SU-DHL-6 (cell line): Measurements from ENCODE around the gene C2orf92.

Source experiments
- EZH2phosphoT487 ChIP-seq: fragments of 200-600 bp; sonication (generic), shearing (Covaris generic); conservative IDR thresholded peaks from 2 replicates; pipeline ENCODE4 v1.6.1; 2018; ENCODE audit warnings: mild to moderate bottlenecking, antibody characterized with exemption, low read length, moderate library complexity, mixed read lengths
- TF ChIP-seq, protein P1 (sequence below): fragments of 200-600 bp; sonication (generic); IDR thresholded peaks from one replicate; pipeline ENCODE4 v1.5.1; 2017; ENCODE audit warnings: antibody characterized with exemption, mild to moderate bottlenecking, low read length, moderate library complexity; ENCODE audit not compliant: insufficient read depth, poor library complexity, severe bottlenecking

DNA sequence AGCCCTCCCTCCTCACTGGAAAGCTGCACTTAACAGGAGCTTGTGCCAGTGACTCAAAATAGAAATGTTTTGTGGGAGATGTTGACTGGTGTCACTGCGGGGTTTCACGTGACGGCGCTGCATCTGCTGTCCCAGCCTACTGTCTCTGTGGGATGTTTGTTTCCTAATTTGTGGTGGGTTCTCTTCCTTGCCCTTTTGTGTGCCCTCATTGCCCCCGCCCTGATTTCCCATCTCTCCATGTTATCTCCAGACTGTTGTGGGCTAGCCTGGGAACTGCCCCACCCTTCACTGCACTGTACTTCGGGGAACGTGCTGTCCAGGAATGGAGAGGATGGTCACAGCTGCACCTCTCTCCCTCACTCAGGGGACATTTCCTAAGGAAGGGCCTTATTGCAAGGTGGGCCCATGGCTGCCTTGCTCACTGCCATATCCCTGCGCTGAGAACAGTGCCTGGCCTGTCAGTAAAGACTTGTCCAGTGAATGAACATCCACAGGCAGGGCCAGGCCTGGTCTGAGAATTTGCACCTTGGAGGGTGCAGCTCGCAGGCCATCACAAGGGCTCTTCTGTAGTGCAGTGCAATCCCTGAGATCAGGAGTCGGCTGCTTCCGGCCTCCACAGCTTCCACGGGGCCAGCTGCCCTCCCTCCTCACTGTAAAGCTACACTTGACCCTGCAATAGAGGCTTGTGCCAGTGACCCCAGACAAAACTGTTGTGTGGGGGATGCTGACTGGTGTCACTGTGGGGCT lies 61.9 kb downstream of the C2orf92 start:
- TF ChIP-seq, protein P1, sequence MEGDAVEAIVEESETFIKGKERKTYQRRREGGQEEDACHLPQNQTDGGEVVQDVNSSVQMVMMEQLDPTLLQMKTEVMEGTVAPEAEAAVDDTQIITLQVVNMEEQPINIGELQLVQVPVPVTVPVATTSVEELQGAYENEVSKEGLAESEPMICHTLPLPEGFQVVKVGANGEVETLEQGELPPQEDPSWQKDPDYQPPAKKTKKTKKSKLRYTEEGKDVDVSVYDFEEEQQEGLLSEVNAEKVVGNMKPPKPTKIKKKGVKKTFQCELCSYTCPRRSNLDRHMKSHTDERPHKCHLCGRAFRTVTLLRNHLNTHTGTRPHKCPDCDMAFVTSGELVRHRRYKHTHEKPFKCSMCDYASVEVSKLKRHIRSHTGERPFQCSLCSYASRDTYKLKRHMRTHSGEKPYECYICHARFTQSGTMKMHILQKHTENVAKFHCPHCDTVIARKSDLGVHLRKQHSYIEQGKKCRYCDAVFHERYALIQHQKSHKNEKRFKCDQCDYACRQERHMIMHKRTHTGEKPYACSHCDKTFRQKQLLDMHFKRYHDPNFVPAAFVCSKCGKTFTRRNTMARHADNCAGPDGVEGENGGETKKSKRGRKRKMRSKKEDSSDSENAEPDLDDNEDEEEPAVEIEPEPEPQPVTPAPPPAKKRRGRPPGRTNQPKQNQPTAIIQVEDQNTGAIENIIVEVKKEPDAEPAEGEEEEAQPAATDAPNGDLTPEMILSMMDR, result no peak
- TF ChIP-seq EZH2phosphoT487, result no peak
